Measurements from ENCODE around the gene DCK.
"Not testable (repeated sequence)": the region's sequence is repeated elsewhere in the genome, so short reads cannot be mapped to it uniquely, and the experiment has no call there.

Gene DCK

GRCh38 chr4:71026086-71026485 is 32.6 kb downstream of the DCK start:
- DNase-seq: no peak
- peaks cover 0 to 19% (median 13%) of the 10 kb centered on the region in 3 donors for H3K36me3 ChIP-seq

GRCh38 chr4:71027611-71028010 is 34.2 kb downstream of the DCK start:
- Histone ChIP-seq H3K27ac (no peak overlapping the region), H3K4me1 (peaks cover 0 to 11% (median 0%) of the 10 kb centered on the region in 4 donors), H3K36me3 (peaks cover 14 to 32% (median 27%) of the 10 kb centered on the region in 3 donors), H3K9me3 (no peaks in the 10 kb centered on the region), H3K4me3 (no peak overlapping the region), H3K27me3 (no peaks in the 10 kb centered on the region)
- DNase-seq: no peak
- TF ChIP-seq, protein P1, sequence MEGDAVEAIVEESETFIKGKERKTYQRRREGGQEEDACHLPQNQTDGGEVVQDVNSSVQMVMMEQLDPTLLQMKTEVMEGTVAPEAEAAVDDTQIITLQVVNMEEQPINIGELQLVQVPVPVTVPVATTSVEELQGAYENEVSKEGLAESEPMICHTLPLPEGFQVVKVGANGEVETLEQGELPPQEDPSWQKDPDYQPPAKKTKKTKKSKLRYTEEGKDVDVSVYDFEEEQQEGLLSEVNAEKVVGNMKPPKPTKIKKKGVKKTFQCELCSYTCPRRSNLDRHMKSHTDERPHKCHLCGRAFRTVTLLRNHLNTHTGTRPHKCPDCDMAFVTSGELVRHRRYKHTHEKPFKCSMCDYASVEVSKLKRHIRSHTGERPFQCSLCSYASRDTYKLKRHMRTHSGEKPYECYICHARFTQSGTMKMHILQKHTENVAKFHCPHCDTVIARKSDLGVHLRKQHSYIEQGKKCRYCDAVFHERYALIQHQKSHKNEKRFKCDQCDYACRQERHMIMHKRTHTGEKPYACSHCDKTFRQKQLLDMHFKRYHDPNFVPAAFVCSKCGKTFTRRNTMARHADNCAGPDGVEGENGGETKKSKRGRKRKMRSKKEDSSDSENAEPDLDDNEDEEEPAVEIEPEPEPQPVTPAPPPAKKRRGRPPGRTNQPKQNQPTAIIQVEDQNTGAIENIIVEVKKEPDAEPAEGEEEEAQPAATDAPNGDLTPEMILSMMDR (IDR thresholded peaks at IDR 0.05): no peak
- intact Hi-C loops (cut with DNase I; ENCODE audit: low total_unique reads): no loop called here

More at GRCh38 chr4:71026086-71026485, 32.6 kb downstream of the DCK start:
- H3K4me3 ChIP-seq: no peak overlapping the region
- no peaks in the 10 kb centered on the region for H3K27me3 ChIP-seq
- H3K4me1 ChIP-seq: peaks cover 0 to 11% (median 0%) of the 10 kb centered on the region in 4 donors
- no peaks in the 10 kb centered on the region for H3K9me3 ChIP-seq
- TF ChIP-seq, protein P1 (IDR thresholded peaks at IDR 0.05): no peak
- H3K27ac ChIP-seq: no peak overlapping the region
- intact Hi-C loops (cut with DNase I; ENCODE audit: low total_unique reads): no loop called here

DNA sequence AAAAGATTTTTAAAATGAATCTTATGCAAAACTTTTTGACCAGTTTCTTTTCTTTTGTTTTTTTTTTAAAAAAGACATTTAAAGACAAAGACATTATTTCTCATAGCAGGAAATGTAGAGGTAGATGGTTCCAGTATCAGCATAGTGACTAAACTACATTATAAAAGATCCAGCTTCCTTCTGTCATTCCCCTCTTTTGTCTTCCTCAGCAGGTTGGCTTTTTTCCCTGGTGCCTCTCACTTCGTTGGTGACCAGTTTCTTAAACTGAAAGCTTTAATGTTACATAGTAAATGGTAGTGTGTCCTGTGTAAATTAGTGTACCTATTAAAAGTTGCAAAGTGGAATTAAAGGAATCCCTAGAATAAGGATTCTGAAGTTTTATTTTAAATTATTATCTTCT is 36.1 kb downstream of the DCK start:
- Histone ChIP-seq H3K27ac (no peak overlapping the region), H3K27me3 (no peaks in the 10 kb centered on the region), H3K9me3 (no peaks in the 10 kb centered on the region), H3K4me1 (peaks cover 0 to 11% (median 0%) of the 10 kb centered on the region in 4 donors), H3K4me3 (no peak overlapping the region), H3K36me3 (peaks cover 23 to 39% (median 26%) of the 10 kb centered on the region in 3 donors)
- intact Hi-C loops (cut with DNase I; ENCODE audit: low total_unique reads): no loop called here
- TF ChIP-seq, protein P1 (IDR thresholded peaks at IDR 0.05): no peak
- DNase-seq: no peak

DNA sequence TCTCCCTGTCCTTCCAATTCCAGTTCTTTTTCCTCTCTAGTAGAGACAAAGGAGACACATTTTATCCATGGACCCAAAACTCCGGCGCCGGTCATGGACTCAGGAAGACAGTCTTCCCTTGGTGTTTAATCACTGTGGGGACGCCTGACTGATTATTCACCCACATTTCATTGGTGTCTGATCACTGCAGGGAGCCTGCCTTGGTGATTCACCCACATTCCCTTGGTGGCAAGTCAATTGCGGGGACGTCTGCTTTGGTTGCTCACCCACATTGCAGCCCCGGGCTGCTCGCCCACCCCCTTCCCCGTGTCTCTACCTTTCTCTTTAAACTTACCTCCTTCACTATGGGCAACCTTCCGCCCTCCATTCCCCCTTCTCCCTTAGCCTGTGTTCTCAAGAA is 38.7 kb downstream of the DCK start:
- DNase-seq; intact Hi-C loops (cut with DNase I; ENCODE audit: low total_unique reads): not testable (repeated sequence)

DNA sequence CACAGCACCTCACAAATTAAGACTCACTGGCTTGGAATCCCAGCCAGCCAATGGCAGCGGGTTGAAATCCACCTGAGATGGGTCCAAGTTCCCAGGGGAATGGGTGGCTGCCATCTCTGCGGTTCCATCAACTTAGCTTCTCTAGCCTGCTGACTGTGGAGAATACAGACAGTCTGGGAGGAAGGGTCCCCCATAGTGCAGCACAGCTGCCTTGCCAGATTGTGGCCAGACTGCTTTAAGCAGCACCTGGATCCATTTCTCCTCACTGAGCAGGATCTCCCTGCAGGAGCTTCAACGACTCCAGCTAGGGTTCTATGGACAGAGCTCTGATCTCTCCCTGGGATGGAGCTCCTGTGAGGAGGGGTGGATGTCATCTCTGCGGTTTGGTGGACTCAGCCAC is 51.8 kb downstream of the DCK start:
- Histone ChIP-seq H3K4me1 (no peaks in the 10 kb centered on the region), H3K36me3 (no peaks in the 10 kb centered on the region), H3K9me3 (no peaks in the 10 kb centered on the region), H3K27ac (no peak overlapping the region), H3K27me3 (no peaks in the 10 kb centered on the region), H3K4me3 (no peak overlapping the region)
- no peak for DNase-seq
- intact Hi-C loops (cut with DNase I; ENCODE audit: low total_unique reads): no loop called here
- TF ChIP-seq, protein P1 (IDR thresholded peaks at IDR 0.05): no peak

More for the DNA sequence above, 38.7 kb downstream of the DCK start:
- H3K9me3 ChIP-seq, H3K4me1 ChIP-seq, H3K27ac ChIP-seq, H3K4me3 ChIP-seq, H3K27me3 ChIP-seq: not testable (repeated sequence)
- peaks cover 35 to 43% (median 42%) of the 10 kb centered on the region in 3 donors for H3K36me3 ChIP-seq

- DNase-seq: no peak
- no peaks in the 10 kb centered on the region for H3K36me3 ChIP-seq
- no peak overlapping the region for H3K27ac ChIP-seq
- TF ChIP-seq, protein P1 (IDR thresholded peaks at IDR 0.05): no peak
- intact Hi-C loops (cut with DNase I; ENCODE audit: low total_unique reads): no loop called here
- H3K27me3 ChIP-seq: no peaks in the 10 kb centered on the region
- H3K4me3 ChIP-seq: no peak overlapping the region
- H3K9me3 ChIP-seq: no peaks in the 10 kb centered on the region
- H3K4me1 ChIP-seq: no peaks in the 10 kb centered on the region
These were observed 55.9 kb downstream of the DCK start for GRCh38 chr4:71049395-71049794.

Measured in tibial artery (tissue), 4 donors.